Neural cell (in vitro differentiated cells): Measurements from ENCODE around the gene FCER2. TPM values are rescaled to one million over a fixed set of nuclear protein-coding genes. Genes with fewer than 3 reads are reported as not detected.
A peak's percentile ranks its signal among the peaks of the same experiment; 100 is the strongest.

Experiments
- H2AFZ ChIP-seq: fragments of 200-600, 300-800 bp; sonication (generic), shearing (Covaris generic); 2 replicates; pipeline ENCODE4 v1.6.0; 2014; ENCODE audit warnings: low read depth, mild to moderate bottlenecking, antibody characterized with exemption, low read length, moderate library complexity
- H3F3A ChIP-seq: fragments of 200-600 bp; shearing (Covaris generic); 2 replicates; pipeline ENCODE4 v1.6.1; 2016; ENCODE audit warnings: mild to moderate bottlenecking, moderate library complexity, mixed read lengths, antibody characterized with exemption, low read length; ENCODE audit not compliant: insufficient read depth, poor library complexity, severe bottlenecking
- H3K27ac ChIP-seq: fragments of 200-600, 300-800 bp; sonication (generic), shearing (Covaris generic); 2 replicates; pipeline ENCODE4 v1.5.1; 2014; ENCODE audit warnings: mild to moderate bottlenecking, low read length, moderate library complexity
- H3K27me3 ChIP-seq: fragments of 300-800, 200-600 bp; sonication (generic), shearing (Covaris generic); 2 replicates; pipeline ENCODE4 v1.6.0; 2014; ENCODE audit warnings: mild to moderate bottlenecking, low read depth, low read length, moderate library complexity; ENCODE audit not compliant: insufficient read depth
- H3K36me3 ChIP-seq: fragments of 300-800, 200-600 bp; sonication (generic), shearing (Covaris generic); 2 replicates; pipeline ENCODE4 v1.5.1; 2014; ENCODE audit warnings: mild to moderate bottlenecking, antibody characterized with exemption, low read length, moderate library complexity; ENCODE audit not compliant: insufficient read depth
- H3K4me2 ChIP-seq: fragments of 300-800, 200-600 bp; sonication (generic), shearing (Covaris generic); 2 replicates; pipeline ENCODE4 v1.6.0; 2014; ENCODE audit warnings: mild to moderate bottlenecking, low read length
- H3K4me3 ChIP-seq: fragments of 300-800, 200-600 bp; sonication (generic), shearing (Covaris generic); 2 replicates; pipeline ENCODE4 v1.5.1; 2014; ENCODE audit warnings: mild to moderate bottlenecking, low read length, moderate library complexity
- H3K79me2 ChIP-seq: fragments of 200-600 bp; shearing (Covaris generic); replicated peaks from 2 replicates; pipeline ENCODE4 v1.6.0; 2014; ENCODE audit warnings: mild to moderate bottlenecking, low read length, moderate library complexity; ENCODE audit not compliant: insufficient read depth
- H3K9ac ChIP-seq: fragments of 300-800, 200-600 bp; sonication (generic), shearing (Covaris generic); 2 replicates; pipeline ENCODE4 v1.6.1; 2016; ENCODE audit warnings: mild to moderate bottlenecking, low read length, mixed read lengths
- H3K9me2 ChIP-seq: fragments of 200-600 bp; shearing (Covaris generic); 2 replicates; pipeline ENCODE4 v1.6.1; 2016; ENCODE audit warnings: mild to moderate bottlenecking, low read length, mixed read lengths; ENCODE audit not compliant: insufficient read depth
- H3K9me3 ChIP-seq: fragments of 200-600, 300-800 bp; sonication (generic), shearing (Covaris generic); 2 replicates; pipeline ENCODE4 v1.6.1; 2016; ENCODE audit warnings: mild to moderate bottlenecking, mixed run types, low read length, moderate library complexity, mixed read lengths
- H4K20me1 ChIP-seq: fragments of 200-600 bp; shearing (Covaris generic); 2 replicates; pipeline ENCODE4 v1.6.1; 2016; ENCODE audit warnings: mild to moderate bottlenecking, mixed run types; ENCODE audit not compliant: insufficient read depth
- EP300 ChIP-seq: fragments of 450-650 bp; conservative IDR thresholded peaks from 2 replicates; pipeline ENCODE4 v1.6.1; 2014; ENCODE audit warnings: antibody characterized with exemption, mild to moderate bottlenecking, moderate library complexity; ENCODE audit not compliant: poor library complexity, severe bottlenecking
- EZH2 ChIP-seq: fragments of 200-600, 300-800 bp; shearing (Covaris generic), sonication (generic); IDR thresholded peaks from 2 replicates; pipeline ENCODE4 v1.6.1; 2014; ENCODE audit warnings: antibody characterized with exemption, low read length, borderline replicate concordance, mild to moderate bottlenecking; ENCODE audit not compliant: insufficient read depth, poor library complexity, severe bottlenecking
- MXI1 ChIP-seq: fragments of 450-650 bp; conservative IDR thresholded peaks from 2 replicates; pipeline ENCODE4 v1.6.1; 2014; ENCODE audit warnings: antibody characterized with exemption, mild to moderate bottlenecking; ENCODE audit not compliant: poor library complexity, severe bottlenecking
- POLR2AphosphoS5 ChIP-seq: IDR thresholded peaks from 2 replicates; pipeline ENCODE4 v1.6.1; 2012
- RAD21 ChIP-seq: fragments of 450-650 bp; conservative IDR thresholded peaks from 2 replicates; pipeline ENCODE4 v1.6.1; 2014; ENCODE audit warnings: antibody characterized with exemption, mild to moderate bottlenecking, moderate library complexity
- SMC3 ChIP-seq: fragments of 450-650 bp; conservative IDR thresholded peaks from 2 replicates; pipeline ENCODE4 v1.6.1; 2014; ENCODE audit warnings: antibody characterized with exemption, mild to moderate bottlenecking, moderate library complexity; ENCODE audit not compliant: poor library complexity
- TAF1 ChIP-seq: IDR thresholded peaks from 2 replicates; pipeline ENCODE4 v1.6.1; 2012; ENCODE audit warnings: low read depth
- polyA plus RNA-seq: library from polyadenylated mRNA; depleted of rRNA; stranded (reverse); fragments of >200 nt; gene quantifications from 2 replicates; pipeline ENCODE4 v1.2.3, GENCODE V29; 2014
- TF ChIP-seq, protein P1 (sequence below): fragments of 450-650 bp; IDR thresholded peaks from 2 replicates; pipeline ENCODE4 v1.5.1; 2014; ENCODE audit warnings: antibody characterized with exemption, mild to moderate bottlenecking, moderate library complexity; ENCODE audit not compliant: poor library complexity, severe bottlenecking
- TF ChIP-seq, protein P2 (sequence below): IDR thresholded peaks from 2 replicates; pipeline ENCODE4 v1.6.1; 2012; ENCODE audit warnings: borderline replicate concordance

FCER2 gene
- polyA plus RNA-seq, 1 donor from 2014 or later = not detected

GRCh38 chr19:7679771-7680605 is 21.9 kb downstream of the FCER2 start:
- Histone ChIP-seq H4K20me1 (no peaks in the 10 kb centered on the region), H3K27ac (no peak overlapping the region), H3K4me3 (peak overlapping the region; percentile 100), H3K79me2 (peaks cover 8% of the 10 kb centered on the region), H3K36me3 (no peaks in the 10 kb centered on the region), H2AFZ (peak overlapping the region; percentile 30), H3K9ac (peak overlapping the region; percentile 42), H3K27me3 (no peaks in the 10 kb centered on the region), H3K9me3 (no peaks in the 10 kb centered on the region), H3F3A (no peaks in the 10 kb centered on the region), H3K4me2 (no peak overlapping the region), H3K9me2 (no peaks in the 10 kb centered on the region)
- TF ChIP-seq, protein P1, sequence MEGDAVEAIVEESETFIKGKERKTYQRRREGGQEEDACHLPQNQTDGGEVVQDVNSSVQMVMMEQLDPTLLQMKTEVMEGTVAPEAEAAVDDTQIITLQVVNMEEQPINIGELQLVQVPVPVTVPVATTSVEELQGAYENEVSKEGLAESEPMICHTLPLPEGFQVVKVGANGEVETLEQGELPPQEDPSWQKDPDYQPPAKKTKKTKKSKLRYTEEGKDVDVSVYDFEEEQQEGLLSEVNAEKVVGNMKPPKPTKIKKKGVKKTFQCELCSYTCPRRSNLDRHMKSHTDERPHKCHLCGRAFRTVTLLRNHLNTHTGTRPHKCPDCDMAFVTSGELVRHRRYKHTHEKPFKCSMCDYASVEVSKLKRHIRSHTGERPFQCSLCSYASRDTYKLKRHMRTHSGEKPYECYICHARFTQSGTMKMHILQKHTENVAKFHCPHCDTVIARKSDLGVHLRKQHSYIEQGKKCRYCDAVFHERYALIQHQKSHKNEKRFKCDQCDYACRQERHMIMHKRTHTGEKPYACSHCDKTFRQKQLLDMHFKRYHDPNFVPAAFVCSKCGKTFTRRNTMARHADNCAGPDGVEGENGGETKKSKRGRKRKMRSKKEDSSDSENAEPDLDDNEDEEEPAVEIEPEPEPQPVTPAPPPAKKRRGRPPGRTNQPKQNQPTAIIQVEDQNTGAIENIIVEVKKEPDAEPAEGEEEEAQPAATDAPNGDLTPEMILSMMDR = no peak
- no peak for TF ChIP-seq EP300
- no peak for TF ChIP-seq MXI1
- TF ChIP-seq, protein P2, sequence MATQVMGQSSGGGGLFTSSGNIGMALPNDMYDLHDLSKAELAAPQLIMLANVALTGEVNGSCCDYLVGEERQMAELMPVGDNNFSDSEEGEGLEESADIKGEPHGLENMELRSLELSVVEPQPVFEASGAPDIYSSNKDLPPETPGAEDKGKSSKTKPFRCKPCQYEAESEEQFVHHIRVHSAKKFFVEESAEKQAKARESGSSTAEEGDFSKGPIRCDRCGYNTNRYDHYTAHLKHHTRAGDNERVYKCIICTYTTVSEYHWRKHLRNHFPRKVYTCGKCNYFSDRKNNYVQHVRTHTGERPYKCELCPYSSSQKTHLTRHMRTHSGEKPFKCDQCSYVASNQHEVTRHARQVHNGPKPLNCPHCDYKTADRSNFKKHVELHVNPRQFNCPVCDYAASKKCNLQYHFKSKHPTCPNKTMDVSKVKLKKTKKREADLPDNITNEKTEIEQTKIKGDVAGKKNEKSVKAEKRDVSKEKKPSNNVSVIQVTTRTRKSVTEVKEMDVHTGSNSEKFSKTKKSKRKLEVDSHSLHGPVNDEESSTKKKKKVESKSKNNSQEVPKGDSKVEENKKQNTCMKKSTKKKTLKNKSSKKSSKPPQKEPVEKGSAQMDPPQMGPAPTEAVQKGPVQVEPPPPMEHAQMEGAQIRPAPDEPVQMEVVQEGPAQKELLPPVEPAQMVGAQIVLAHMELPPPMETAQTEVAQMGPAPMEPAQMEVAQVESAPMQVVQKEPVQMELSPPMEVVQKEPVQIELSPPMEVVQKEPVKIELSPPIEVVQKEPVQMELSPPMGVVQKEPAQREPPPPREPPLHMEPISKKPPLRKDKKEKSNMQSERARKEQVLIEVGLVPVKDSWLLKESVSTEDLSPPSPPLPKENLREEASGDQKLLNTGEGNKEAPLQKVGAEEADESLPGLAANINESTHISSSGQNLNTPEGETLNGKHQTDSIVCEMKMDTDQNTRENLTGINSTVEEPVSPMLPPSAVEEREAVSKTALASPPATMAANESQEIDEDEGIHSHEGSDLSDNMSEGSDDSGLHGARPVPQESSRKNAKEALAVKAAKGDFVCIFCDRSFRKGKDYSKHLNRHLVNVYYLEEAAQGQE = no peak
- no peak for TF ChIP-seq SMC3
- TF ChIP-seq TAF1 = no peak
- TF ChIP-seq RAD21 = no peak
- TF ChIP-seq POLR2AphosphoS5 = no peak
- TF ChIP-seq EZH2 = no peak

GRCh38 chr19:7678971-7679751 is 22.8 kb downstream of the FCER2 start:
- Histone ChIP-seq H3K4me2 (no peak overlapping the region), H3K27ac (peak overlapping the region; percentile 15), H3K4me3 (no peak overlapping the region), H3F3A (no peaks in the 10 kb centered on the region), H3K9ac (no peak overlapping the region), H3K36me3 (no peaks in the 10 kb centered on the region), H2AFZ (no peak overlapping the region), H4K20me1 (no peaks in the 10 kb centered on the region), H3K27me3 (no peaks in the 10 kb centered on the region), H3K79me2 (peaks cover 8% of the 10 kb centered on the region), H3K9me3 (no peaks in the 10 kb centered on the region), H3K9me2 (no peaks in the 10 kb centered on the region)
- TF ChIP-seq, protein P1 = peak; percentile 76
- TF ChIP-seq MXI1 = peak; percentile 46
- TF ChIP-seq POLR2AphosphoS5 = peak; percentile 62
- TF ChIP-seq SMC3 = peak; percentile 69
- TF ChIP-seq EP300 = peak; percentile 42
- TF ChIP-seq RAD21 = peak; percentile 71
- TF ChIP-seq, protein P2 = no peak
- no peak for TF ChIP-seq TAF1
- no peak for TF ChIP-seq EZH2
